NCI-H526 treated with DMSO at 0.1 percent for 48 hours (cell line): Measurements from ENCODE around the gene GRID2.
A peak's percentile ranks its signal among the peaks of the same experiment; 100 is the strongest.

ENCODE experiments used
- DNase-seq: peaks from one replicate; lab custom pipeline; 2025; lab: John Stamatoyannopoulos, UW

The GRID2 gene

DNA sequence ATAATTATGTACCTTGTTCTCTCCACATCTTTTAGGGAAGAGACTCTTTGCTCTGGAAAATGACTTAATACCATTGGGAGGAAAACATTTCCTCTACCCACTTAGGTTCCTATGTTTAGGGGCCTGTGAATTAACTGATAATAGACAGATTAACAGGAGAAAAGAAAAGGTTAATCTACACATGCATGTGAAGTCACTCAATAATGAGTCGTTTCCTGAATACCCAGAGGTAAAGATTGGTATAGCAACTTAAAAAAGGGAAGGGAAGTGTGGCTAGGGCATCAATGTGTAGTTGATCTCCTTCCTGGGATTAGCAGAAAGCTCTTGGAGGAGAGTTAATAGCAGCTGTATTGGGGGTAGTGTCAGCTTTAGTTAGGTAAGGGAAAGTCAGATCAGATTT, 1105.3 kb downstream of the GRID2 start:
- DNase-seq = no peak

DNA sequence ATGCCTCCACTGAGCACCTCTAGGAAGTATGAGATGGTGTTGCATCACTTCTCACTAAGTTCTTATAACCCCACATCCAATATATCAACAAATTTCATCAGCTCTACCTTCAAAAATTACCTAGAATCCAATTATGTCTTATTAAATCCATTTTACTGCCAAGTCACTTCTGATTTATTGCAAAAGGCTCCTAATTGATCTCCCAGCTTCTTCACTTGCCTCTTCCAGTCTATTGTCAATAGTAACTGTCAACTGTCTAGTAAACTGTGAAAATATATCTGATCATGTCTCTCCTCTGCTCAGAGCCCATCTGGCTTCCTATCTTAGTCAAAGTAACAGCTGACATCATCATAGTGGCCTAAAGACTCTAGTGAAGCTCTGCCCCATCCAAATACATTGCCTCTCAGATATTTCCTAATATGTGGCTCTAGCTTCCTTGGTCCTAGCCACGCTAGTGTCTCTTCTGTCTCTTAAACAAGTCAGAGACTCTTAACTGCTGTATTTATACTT, 1110.3 kb downstream of the GRID2 start:
- DNase-seq = no peak

DNA sequence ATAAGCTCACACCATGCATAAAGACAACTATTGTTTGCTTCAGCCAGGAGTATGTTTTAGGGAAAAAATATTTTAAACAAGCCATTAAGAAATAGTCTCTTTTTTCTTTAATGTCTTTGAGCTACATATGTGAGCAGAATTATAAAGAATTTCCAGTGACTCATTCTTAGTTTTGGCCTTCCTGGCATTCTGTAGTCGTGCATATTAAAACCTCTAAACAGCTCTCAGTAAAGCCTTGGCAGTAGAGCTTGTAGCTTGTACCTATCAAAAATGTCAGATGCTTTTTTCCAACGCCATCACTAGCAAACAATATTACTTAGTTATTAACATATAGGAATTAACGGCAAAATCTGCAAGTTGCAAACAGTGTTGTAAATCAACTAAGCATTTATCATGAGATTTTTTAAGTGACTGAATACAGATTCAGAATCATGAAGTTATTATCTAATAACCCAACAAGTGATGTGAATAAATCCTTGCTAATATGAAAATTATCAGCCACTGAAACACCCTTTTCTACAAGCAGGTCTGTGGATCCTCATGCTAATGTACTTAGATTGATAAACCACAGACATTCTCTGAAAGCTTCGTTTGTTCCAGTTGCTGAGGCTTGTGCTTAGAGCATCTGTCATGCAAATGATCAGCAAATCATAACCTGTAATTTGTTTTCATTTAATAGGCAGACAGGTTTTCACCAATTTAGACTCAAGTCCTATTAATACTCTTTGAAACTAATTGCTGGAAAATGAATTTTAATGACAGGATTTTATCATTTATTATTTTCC, 1112.8 kb downstream of the GRID2 start:
- DNase-seq = peak; percentile 83

DNA sequence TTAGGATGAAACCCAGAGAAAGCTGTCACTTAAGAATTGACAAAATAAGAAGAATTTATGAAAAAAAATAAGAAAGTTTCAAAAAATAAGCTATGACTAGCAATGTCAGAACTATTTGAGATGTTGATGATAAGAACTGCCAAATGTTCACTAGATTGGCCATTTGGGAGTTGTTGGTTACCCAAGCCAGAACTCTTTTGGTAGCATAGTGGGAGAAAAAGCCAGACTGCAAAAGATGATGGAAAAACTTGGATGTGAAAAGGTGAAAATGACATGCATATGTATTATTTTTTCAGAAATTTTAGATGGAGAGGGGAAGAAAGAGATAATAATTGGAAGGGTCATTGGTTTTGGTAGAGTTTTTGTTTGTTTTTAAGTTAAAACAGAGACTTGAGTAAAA, 1127.6 kb downstream of the GRID2 start:
- no peak for DNase-seq

DNA sequence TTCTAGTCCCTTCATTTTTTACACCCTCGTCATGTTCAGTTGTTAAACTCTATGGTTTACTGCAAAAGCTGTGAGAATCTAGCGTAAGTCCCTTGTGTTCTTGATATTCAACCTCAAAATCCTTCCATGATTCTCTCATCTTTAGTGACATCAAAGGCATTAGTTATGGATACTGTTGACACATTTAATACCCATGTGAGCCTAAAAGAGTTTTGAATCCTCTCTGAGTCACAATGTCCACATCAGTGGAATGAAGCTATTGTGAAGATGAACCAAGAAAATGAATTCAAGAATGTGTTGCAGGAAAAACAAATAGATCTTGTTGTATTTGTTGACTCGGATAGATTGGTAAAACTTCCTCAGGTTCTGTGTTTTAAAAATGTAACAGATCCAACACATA, 1130.1 kb downstream of the GRID2 start:
- DNase-seq = no peak

DNA sequence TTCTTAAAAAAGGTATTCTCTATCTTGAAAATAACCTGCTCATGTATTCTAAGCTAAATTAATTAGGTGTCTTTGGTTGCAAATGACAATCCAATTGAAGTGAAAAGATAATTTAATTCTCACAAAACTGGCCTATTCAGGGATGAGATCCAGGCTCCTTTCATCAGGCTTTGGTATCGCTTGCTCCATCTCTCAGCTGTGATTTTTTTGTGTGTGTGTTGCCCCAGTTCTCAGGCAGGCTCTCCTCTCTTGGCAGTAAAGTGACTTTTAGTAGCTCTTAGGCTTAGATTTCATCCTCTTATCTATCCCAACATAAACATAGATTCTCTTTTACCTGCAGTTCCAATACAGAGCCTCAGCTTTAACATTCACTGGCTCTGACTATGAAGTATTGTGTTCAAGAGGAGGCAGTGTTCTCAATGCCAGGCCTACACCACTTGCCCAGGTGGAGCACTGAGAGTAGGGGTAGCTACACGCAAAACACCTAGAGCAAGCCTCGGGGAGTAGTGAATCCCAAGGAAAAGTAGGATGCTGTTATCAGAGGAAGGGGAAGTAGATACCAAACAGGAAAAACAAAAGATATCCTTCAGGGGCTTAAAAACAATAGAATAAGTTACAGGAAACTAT, 1132.3 kb downstream of the GRID2 start:
- DNase-seq = no peak

DNA sequence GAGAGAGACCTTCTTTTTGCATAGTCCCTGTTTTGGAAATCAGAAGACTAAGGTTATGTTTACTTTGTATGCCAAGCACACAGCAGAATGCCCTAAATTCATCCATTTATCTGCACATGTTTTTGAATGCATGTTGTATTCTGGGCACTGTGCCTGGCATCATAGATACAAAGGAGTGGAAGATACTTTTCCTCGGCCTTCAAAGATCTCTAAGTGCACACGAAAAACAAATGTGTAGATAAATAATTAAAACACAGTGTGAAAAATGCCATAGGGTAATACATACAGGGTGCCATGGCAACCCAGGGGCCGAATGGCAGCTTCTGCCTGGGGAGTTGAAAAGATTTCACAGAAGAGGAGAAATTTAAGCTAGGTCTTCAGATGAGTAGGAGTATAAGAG, 1134.2 kb downstream of the GRID2 start:
- DNase-seq = no peak

DNA sequence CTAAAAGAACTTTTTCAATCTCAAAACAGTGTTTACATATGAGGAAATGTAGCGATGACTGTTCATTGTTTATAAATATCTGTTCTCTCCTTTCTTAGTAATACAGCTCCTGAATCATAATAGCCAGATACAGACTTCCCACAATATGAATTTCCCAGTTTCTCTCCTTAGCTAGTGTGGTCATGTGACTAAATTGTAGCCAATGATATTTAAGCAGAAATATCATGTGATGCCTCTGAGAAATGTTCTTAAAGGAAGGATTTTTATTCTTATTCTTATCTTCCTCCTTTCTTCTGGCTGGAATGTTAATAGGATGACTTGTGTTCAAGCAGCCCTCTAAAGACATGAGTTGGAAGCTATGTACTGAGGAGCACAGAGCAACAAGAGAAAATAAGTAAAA, 1141.1 kb downstream of the GRID2 start:
- DNase-seq = no peak

DNA sequence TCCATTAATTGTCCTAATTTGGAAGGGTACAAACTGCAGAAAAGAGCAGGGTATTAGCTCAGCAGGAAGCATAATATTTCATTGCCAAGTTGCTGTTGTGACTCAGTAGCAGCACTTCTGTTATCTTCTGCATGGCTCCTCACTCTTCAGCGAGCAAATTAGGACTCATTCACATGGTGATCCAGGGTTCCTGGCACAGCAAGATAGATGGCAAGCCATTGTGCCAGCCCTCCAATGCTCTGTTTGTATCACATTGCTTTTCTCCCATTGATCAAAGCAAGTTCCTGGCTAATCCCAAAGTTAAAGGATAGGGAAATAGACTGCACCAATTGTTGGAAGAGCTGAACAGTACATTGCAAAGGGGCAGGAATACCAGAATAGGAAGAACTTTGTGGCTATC, 1142.3 kb downstream of the GRID2 start:
- DNase-seq = no peak

DNA sequence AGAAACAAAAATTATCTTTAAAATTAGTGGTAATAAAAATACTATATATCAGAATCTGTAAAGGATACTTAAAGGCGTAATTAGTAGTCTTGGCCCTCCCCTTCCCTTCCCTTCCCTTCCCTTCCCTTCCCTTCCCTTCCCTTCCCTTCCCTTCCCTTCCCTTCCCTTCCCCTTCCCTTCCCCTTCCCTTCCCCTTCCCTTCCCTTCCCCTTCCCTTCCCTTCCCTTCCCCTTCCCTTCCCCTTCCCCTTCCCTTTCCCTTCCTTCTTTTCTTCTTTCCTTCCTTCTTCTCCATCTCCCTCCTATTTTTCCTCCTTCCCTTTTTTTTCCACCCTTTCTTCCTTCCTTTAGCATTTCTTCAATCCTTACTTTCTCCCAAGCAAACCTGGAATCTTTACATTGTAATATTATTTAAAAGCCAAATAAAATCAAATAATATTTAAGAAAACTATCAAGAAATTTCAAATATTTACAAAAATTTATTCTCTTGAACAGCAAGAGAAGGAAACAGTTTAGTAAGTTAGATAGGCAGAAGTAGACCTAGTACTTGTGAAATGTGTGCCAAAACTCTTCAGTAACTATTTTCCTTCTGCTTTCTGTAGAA, 1145.0 kb downstream of the GRID2 start:
- no peak for DNase-seq

DNA sequence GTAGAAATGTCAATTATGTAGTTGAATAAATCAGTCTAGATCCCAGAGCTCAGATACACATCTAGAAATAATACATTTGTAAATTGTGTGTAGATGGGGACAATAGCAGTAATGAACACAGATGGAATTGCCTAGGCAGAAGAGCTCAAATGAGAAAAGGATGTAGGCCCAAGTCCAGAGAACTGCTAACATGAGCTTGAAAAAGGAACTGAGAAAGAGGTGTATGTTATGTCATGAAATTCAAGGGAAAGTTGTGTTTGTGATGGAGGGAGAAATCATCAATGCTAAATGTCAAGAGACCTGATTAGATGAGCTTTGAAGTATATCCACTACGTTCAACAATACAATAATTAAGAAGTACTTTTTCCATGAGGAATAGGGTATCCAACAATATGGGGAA, 1148.2 kb downstream of the GRID2 start:
- no peak for DNase-seq

DNA sequence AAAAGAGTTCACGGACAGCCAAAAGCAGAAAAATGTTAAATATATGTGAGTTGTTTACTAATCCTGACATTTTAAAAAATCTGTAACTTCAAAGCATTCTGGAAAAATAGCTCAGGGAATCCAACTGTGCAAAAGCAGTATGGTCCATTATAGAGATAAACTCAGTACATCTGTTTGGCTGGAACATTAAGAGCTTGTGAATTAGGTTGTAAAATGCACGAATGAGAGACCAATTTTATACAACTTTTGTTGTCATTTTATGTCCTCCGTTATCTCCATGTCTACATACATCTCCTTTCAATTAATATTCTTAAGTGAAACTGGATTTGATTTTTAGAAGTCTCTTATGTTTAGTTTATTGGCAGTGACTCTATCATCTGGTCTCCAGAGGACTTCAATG, 1157.8 kb downstream of the GRID2 start:
- DNase-seq = no peak

DNA sequence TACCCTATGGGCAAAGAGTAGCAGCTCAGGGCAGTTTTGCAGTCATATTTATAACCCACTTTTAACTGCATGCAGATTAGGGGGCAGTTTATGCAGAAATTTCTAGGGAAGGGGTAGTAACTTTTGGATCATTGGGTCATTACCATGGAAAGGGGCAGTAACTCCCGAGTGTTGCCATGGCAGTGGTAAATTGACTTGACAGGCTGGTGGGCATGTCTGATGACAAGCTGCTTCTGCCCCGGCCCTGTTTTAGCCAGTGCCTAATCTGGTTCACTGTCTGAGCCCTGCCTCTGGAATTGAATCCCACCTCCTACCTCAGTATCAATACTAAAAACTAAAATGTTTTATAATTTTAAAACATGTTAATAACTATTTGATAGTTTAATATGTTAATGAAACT, 1162.7 kb downstream of the GRID2 start:
- no peak for DNase-seq

DNA sequence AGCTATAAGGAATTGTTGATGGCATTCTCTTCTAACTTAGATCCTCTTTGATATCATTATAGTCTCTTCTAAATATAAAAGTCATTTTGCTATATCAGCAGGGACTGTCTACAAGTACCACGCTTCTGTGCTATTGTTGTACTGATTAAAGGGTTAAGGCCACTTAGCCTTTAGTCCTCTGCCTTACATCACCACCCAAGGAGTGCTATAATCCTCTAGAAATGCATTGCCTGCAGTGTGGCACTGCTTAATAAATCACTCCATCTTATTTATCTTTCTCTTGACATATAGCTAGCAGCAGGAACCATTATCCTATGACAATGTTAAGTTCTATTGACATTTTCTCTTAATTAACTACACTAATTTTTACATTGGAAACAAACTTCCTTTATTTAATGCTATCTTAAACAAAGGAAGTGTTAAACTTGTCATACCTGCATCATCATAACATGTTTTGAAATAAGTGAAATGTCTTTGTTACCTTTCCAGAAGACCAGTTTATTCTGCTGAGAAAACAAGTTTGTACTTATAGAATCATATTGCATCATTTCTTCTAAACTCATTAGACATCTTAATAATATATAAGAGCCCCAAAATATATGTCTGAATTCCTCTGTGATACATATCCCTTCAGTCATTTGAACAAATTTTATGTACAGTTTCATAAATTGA, 1163.9 kb downstream of the GRID2 start:
- no peak for DNase-seq

DNA sequence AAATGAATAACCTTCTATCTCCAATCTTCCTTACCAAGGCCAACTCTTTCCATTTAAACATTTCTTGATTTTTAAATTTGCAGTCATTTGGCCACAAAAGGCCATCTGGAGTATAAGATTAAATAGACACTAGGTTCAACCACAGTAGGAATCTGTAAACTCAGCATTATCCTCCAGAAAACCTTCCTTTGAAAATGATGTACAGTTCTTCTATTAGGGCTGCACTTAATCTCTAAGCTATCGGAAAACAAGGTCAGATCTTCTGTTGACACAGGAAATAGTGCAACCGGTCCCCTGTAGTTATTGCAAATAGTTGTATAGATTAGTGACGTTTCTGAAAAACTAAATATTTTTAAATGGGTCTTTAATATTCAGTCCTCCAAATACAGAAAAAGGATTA, 1165.8 kb downstream of the GRID2 start:
- no peak for DNase-seq

DNA sequence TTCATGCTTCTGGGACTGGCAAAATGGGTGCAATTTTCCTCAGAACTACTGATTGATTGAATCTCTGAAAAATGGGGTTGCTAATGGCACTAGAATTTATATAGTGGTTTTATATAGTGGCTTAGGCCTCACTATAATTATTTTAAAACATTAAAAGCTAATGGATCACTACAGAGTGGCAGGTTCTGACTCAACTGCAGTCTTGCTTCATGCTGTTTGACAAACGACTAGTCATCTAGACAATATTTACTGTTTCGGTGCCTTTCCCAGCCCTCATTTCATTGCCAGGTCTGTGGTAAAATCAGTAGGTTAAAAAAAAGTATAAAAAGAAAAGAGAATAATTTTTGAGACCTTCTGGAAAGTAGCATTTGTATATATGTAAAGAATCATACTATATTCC, 1172.0 kb downstream of the GRID2 start:
- DNase-seq = no peak

DNA sequence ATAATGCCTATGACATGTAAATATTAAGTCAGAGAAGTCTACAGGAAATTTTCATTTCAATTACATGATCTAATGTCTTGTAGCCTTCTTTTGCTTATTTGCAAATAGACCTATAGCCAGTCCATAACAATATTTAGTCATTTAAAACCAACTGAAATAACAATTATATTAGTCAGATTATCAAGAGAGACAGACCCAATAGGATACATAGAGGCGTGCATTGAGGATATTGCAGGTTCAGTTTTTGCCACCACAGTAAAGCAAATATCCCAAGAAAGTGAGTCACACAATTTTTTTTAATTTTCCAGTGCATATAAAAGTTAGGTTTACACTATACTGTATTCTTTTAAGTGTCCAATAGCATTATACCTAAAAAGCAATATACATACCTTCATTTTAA, 1175.0 kb downstream of the GRID2 start:
- DNase-seq = no peak

DNA sequence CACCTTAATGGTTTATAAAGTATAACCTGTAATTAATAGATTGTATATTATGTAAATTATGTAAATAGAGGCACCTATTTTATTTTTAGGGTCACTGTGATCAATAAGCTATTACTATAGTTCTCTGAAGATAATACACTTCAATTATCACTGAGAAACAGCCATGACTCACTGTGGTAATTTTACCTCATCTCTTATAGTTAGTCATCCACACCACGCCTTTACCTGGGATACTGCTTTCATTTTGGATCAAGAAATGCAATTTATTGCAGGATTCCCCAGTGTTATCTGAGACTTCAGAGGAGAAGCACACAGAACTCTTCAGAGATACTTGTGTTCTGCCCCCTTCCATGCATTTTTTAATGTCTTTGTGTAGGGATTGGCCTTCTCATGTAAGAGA, 1176.7 kb downstream of the GRID2 start:
- no peak for DNase-seq

DNA sequence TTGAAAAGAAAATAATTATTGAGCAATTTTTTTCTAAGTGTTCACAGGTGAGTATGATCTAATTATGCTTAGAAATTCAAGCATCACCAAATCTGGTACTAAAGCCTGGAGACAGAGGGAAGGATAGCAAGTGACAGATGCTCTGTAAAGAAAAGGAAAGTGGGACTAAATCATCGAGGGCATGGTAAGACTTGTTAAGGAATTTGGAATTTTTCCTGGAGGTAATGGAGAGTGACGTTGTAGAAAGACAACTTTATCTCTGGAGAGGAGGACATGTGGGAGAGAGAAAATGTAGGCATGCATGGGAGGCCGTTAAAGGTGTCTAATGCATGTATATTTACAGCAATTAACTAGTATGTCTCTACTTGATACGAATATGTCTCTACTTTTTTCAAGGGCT, 1191.6 kb downstream of the GRID2 start:
- no peak for DNase-seq

DNA sequence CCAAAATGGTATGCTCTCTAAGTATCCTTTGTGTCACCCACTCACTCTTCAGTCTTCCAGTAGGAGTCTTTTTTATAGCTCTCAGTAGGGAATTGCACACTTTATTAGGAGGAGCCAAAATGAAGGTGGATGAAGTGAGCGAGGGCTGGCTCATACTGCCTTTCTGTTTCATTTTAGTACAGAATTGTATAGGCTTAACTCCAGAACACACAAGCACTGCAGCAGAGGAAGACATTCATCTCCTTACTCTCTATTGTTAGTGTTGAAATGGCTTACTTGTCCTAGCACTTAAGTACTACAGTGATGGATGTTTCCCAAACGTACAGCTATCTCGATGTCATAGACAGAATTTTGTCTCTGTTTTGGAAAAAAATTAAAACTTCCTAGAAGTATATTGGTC, 1197.5 kb downstream of the GRID2 start:
- no peak for DNase-seq

DNA sequence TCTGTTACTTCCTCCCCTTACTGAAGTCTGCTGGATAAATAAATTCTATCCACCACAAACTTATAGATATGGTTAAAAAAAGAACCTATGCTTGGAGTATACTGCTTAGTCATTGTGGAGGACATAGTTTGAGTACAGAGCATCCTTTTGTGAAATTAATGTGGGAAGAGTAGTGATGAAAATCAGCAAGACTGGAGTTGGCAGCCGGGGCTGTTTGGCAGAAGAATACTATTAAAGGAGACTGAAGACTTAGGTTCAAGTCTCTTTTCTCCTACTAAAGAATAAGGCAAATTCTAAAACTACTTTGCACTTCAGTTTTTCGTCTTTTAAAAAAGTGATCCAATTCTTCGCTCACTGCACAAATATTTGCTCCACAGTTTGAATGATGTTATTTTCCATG, 1198.2 kb downstream of the GRID2 start:
- DNase-seq = no peak

DNA sequence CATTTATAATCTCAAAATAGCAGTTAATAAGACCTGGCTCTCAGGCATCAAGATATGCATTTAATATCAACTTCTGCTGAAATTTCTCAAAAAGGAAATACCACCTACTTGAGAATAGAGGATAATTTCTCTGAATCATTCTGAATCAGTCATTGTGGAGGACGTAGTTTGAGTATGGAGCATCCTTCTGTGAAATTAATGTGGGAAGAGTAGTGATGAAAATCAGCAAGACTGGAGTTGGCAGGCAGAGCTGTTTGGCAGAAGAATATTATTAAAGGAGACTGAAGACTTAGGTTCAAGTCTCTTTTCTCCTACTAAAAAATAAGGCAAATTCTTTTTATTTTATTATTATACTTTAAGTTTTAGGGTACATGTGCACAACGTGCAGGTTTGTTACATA, 1199.2 kb downstream of the GRID2 start:
- no peak for DNase-seq

DNA sequence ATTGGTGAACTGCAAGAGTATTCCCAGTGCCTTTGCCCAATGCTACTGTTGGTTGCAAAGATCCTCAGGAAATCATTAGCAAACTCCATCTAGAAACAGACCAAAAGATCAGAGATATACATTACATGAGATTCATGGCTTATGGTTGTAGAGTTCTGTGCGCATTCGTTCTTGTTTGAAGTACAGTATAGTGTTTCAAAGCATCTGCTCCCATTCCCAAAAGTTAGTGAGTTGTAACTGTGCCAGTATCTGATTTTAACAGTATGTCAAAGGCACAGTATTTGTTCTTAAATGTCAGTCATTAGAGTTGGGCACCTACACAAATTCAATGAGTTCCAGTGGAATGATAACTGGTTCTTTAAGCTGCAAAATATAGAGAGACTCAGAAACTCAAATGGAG, 1210.1 kb downstream of the GRID2 start:
- DNase-seq = no peak
